ENCODE data around the gene ALK. TPM values are rescaled to one million over a fixed set of nuclear protein-coding genes. Genes with fewer than 3 reads are reported as not detected.

The ALK gene
- total RNA-seq, 1 donor from 2014 or later, result 1.1 TPM

- H3K36me3 ChIP-seq, result no peaks in the 10 kb centered on the region
- no peaks in the 10 kb centered on the region for H3K4me1 ChIP-seq
- no peak overlapping the region for H3K4me3 ChIP-seq
- no peak overlapping the region for H3K27ac ChIP-seq
- TF ChIP-seq CTCF (IDR thresholded peaks at IDR 0.05), result no peak
- ATAC-seq (no peak), DNase-seq (no peak)
- no peaks in the 10 kb centered on the region for H3K9me3 ChIP-seq
- no peaks in the 10 kb centered on the region for H3K27me3 ChIP-seq (ENCODE audit: low read depth)
- intact Hi-C loops (cut with DNase I), result no loop called here
These were observed 56.4 kb downstream of the ALK start for GRCh38 chr2:29864988-29865387.

GRCh38 chr2:29855924-29856639 is 65.3 kb downstream of the ALK start:
- H3K4me3 ChIP-seq, result no peak overlapping the region
- no peak for DNase-seq
- no peak overlapping the region for H3K27ac ChIP-seq
- H3K36me3 ChIP-seq, result no peaks in the 10 kb centered on the region
- TF ChIP-seq CTCF (IDR thresholded peaks at IDR 0.05), result no peak
- intact Hi-C loops (cut with DNase I), result no loop called here
- no peaks in the 10 kb centered on the region for H3K9me3 ChIP-seq
- no peaks in the 10 kb centered on the region for H3K27me3 ChIP-seq (ENCODE audit: low read depth)
- no peak for ATAC-seq
- H3K4me1 ChIP-seq, result no peaks in the 10 kb centered on the region

GRCh38 chr2:29850794-29851193 is 70.6 kb downstream of the ALK start:
- no peak for DNase-seq
- Histone ChIP-seq H3K27me3 (ENCODE audit: low read depth) (no peaks in the 10 kb centered on the region), H3K9me3 (no peaks in the 10 kb centered on the region)

GRCh38 chr2:29848566-29849310 is 72.6 kb downstream of the ALK start:
- no peak overlapping the region for H3K27ac ChIP-seq
- intact Hi-C loops (cut with DNase I), result no loop called here
- H3K36me3 ChIP-seq, result no peaks in the 10 kb centered on the region
- DNase-seq (no peak), ATAC-seq (no peak)
- H3K27me3 ChIP-seq (ENCODE audit: low read depth), result no peaks in the 10 kb centered on the region
- H3K9me3 ChIP-seq, result no peaks in the 10 kb centered on the region
- no peak overlapping the region for H3K4me3 ChIP-seq
- H3K4me1 ChIP-seq, result no peaks in the 10 kb centered on the region
- TF ChIP-seq CTCF (IDR thresholded peaks at IDR 0.05), result no peak

More at GRCh38 chr2:29850794-29851193, 70.6 kb downstream of the ALK start:
- no peak for TF ChIP-seq CTCF (IDR thresholded peaks at IDR 0.05)
- Histone ChIP-seq H3K36me3 (no peaks in the 10 kb centered on the region), H3K27ac (no peak overlapping the region), H3K4me3 (no peak overlapping the region), H3K4me1 (no peaks in the 10 kb centered on the region)
- ATAC-seq, result no peak
- intact Hi-C loops (cut with DNase I), result no loop called here

GRCh38 chr2:29847886-29848285 is 73.5 kb downstream of the ALK start:
- no peak for DNase-seq
- Histone ChIP-seq H3K27me3 (ENCODE audit: low read depth) (no peaks in the 10 kb centered on the region), H3K4me3 (no peak overlapping the region), H3K4me1 (no peaks in the 10 kb centered on the region), H3K36me3 (no peaks in the 10 kb centered on the region), H3K9me3 (no peaks in the 10 kb centered on the region), H3K27ac (no peak overlapping the region)
- no peak for ATAC-seq
- intact Hi-C loops (cut with DNase I), result no loop called here
- TF ChIP-seq CTCF (IDR thresholded peaks at IDR 0.05), result no peak
